ENCODE data around the gene TMC1. TPM values are rescaled to one million over a fixed set of nuclear protein-coding genes. Genes with fewer than 3 reads are reported as not detected.
A peak's percentile ranks its signal among the peaks of the same experiment; 100 is the strongest.

The TMC1 gene
- polyA plus RNA-seq, 3 donors: 0.16 to 0.55 (median 0.40) TPM

DNA sequence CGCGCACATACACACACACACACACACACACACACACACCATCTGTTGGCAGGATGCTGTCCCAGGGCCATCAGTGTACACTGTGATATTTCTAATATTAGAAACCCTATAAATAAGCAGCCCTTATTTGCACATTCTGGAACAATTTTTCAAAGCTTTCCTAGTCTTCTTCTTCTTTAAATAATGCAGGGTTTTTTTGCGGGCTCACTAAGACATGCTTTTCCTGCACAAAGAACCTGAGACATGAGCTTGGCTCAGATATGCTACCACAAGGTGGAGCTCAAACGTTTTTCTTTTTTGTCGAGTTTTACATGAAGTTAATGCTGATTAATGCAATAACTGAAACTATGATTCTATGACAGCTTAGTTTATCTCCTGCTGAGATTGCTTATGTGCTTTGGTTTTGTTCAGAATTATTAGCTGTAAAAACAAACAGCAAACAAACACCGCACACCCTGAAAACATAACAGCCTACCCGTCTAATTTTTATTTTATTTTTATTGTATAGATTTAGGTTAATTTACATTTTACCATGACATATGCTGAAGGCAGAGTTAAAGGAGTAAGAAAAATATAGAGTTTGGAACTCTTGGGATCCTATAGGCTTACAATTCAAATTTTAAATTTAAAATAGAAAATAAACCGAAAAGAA is 335.7 kb downstream of the TMC1 start:
- Mint-ChIP-seq H3K4me3 (no peak overlapping the region), H3K9me3 (peaks cover 0 to 1% (median 0%) of the 10 kb centered on the region in 7 donors), H3K4me1 (peaks cover 4% of the 10 kb centered on the region), H3K27me3 (ENCODE audit: low read depth in 3 of 3) (peaks cover 0 to 4% (median 0%) of the 10 kb centered on the region in 3 donors), H3K36me3 (no peaks in the 10 kb centered on the region), H3K27ac (no peak overlapping the region)
- Histone ChIP-seq H3K9ac (ENCODE audit: insufficient read depth, low read length, poor library complexity, severe bottlenecking) (no peak overlapping the region), H4K20me1 (ENCODE audit: insufficient read depth, low read length) (no peaks in the 10 kb centered on the region), H2AFZ (ENCODE audit: insufficient read depth, low read depth, low read length, poor library complexity, severe bottlenecking) (no peak overlapping the region), H3K4me2 (replicated peaks; ENCODE audit: extremely low read depth, low read length, poor library complexity, severe bottlenecking) (no peak overlapping the region), H3K36me3 (replicated peaks in 1 of 2; ENCODE audit: control insufficient read depth in 1 of 2, insufficient read depth in 2 of 2, low read length in 2 of 2) (no peaks in the 10 kb centered on the region), H3K4me1 (ENCODE audit: control insufficient read depth in 1 of 2, insufficient read depth in 2 of 2, low read length in 2 of 2) (no peaks in the 10 kb centered on the region), H3K4me3 (replicated peaks in 1 of 3; ENCODE audit: low read depth in 2 of 3, low read length in 3 of 3) (no peak overlapping the region), H3K79me2 (ENCODE audit: insufficient read depth, low read length) (no peaks in the 10 kb centered on the region), H3K27me3 (ENCODE audit: control insufficient read depth in 2 of 2, insufficient read depth in 2 of 2, low read length in 2 of 2) (no peaks in the 10 kb centered on the region), H3K27ac (ENCODE audit: low read depth in 1 of 2, low read length in 2 of 2) (no peak overlapping the region), H3K9me3 (replicated peaks in 1 of 2; ENCODE audit: control insufficient read depth in 1 of 2, insufficient read depth in 1 of 2, low read length in 2 of 2) (no peaks in the 10 kb centered on the region)
- 0% methylated on average over 1 of the region's 8 CpGs for WGBS (ENCODE audit: insufficient coverage)
- TF ChIP-seq, protein P1, sequence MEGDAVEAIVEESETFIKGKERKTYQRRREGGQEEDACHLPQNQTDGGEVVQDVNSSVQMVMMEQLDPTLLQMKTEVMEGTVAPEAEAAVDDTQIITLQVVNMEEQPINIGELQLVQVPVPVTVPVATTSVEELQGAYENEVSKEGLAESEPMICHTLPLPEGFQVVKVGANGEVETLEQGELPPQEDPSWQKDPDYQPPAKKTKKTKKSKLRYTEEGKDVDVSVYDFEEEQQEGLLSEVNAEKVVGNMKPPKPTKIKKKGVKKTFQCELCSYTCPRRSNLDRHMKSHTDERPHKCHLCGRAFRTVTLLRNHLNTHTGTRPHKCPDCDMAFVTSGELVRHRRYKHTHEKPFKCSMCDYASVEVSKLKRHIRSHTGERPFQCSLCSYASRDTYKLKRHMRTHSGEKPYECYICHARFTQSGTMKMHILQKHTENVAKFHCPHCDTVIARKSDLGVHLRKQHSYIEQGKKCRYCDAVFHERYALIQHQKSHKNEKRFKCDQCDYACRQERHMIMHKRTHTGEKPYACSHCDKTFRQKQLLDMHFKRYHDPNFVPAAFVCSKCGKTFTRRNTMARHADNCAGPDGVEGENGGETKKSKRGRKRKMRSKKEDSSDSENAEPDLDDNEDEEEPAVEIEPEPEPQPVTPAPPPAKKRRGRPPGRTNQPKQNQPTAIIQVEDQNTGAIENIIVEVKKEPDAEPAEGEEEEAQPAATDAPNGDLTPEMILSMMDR (IDR thresholded peaks at IDR 0.05): peak; percentile 56
- intact Hi-C loops (cut with micrococcal nuclease): loop anchor here in 1 of 2 donors (10.0 kb wide), 1 partner anchor 168 kb away; no protein-coding TSS in a partner anchor
- peak; percentile 29 to 46 (median 40) for DNase-seq

DNA sequence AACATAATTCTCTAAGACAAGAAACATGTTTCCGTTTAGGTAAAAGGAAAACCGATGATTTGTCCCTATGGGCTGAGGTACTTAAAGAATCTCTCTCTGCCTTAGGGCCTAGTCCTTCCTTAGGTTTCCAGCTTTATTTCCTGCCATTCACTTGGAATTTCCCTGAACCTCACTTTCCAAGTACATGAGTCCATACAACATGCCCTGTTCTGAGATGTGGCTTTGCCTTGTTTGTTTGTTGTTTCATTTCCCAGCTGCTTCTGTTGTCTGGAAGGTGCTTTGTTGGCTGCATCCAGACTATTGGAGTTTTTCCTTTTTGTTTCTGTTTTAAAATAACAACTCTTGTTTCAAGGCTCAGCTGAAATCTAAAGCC is 336.2 kb downstream of the TMC1 start:
- Histone ChIP-seq H3K4me2 (replicated peaks; ENCODE audit: extremely low read depth, low read length, poor library complexity, severe bottlenecking) (no peak overlapping the region), H4K20me1 (ENCODE audit: insufficient read depth, low read length) (no peaks in the 10 kb centered on the region), H2AFZ (ENCODE audit: insufficient read depth, low read depth, low read length, poor library complexity, severe bottlenecking) (peak overlapping the region; percentile 45), H3K4me1 (ENCODE audit: control insufficient read depth in 1 of 2, insufficient read depth in 2 of 2, low read length in 2 of 2) (no peaks in the 10 kb centered on the region), H3K79me2 (ENCODE audit: insufficient read depth, low read length) (no peaks in the 10 kb centered on the region), H3K9ac (ENCODE audit: insufficient read depth, low read length, poor library complexity, severe bottlenecking) (no peak overlapping the region), H3K27me3 (ENCODE audit: control insufficient read depth in 2 of 2, insufficient read depth in 2 of 2, low read length in 2 of 2) (no peaks in the 10 kb centered on the region), H3K36me3 (replicated peaks in 1 of 2; ENCODE audit: control insufficient read depth in 1 of 2, insufficient read depth in 2 of 2, low read length in 2 of 2) (no peaks in the 10 kb centered on the region), H3K4me3 (replicated peaks in 1 of 3; ENCODE audit: low read depth in 2 of 3, low read length in 3 of 3) (no peak overlapping the region), H3K9me3 (replicated peaks in 1 of 2; ENCODE audit: control insufficient read depth in 1 of 2, insufficient read depth in 1 of 2, low read length in 2 of 2) (no peaks in the 10 kb centered on the region), H3K27ac (ENCODE audit: low read depth in 1 of 2, low read length in 2 of 2) (no peak overlapping the region)
- DNase-seq: no peak
- TF ChIP-seq, protein P1 (IDR thresholded peaks at IDR 0.05): no peak
- H3K27me3 Mint-ChIP-seq (ENCODE audit: low read depth in 3 of 3): peaks cover 0 to 4% (median 2%) of the 10 kb centered on the region in 3 donors
- H3K4me3 Mint-ChIP-seq: no peak overlapping the region
- no peak overlapping the region for H3K27ac Mint-ChIP-seq
- peaks cover 0 to 1% (median 0%) of the 10 kb centered on the region in 7 donors for H3K9me3 Mint-ChIP-seq
- 100% methylated on average over 2 of the region's 2 CpGs for WGBS (ENCODE audit: insufficient coverage)
- H3K36me3 Mint-ChIP-seq: no peaks in the 10 kb centered on the region
- peaks cover 4% of the 10 kb centered on the region for H3K4me1 Mint-ChIP-seq
- intact Hi-C loops (cut with micrococcal nuclease): loop anchor here in 1 of 2 donors (10.0 kb wide), 1 partner anchor 167 kb away; no protein-coding TSS in a partner anchor
